SU-DHL-6 (cell line): Measurements from ENCODE around the gene NCAPH2.

Source experiments
- EZH2phosphoT487 ChIP-seq: fragments of 200-600 bp; sonication (generic), shearing (Covaris generic); conservative IDR thresholded peaks from 2 replicates; pipeline ENCODE4 v1.6.1; 2018; ENCODE audit warnings: mild to moderate bottlenecking, antibody characterized with exemption, low read length, moderate library complexity, mixed read lengths
- TF ChIP-seq, protein P1 (sequence below): fragments of 200-600 bp; sonication (generic); IDR thresholded peaks from one replicate; pipeline ENCODE4 v1.5.1; 2017; ENCODE audit warnings: antibody characterized with exemption, mild to moderate bottlenecking, low read length, moderate library complexity; ENCODE audit not compliant: insufficient read depth, poor library complexity, severe bottlenecking

GRCh38 chr22:50500452-50500851, 7.6 kb upstream of the NCAPH2 start:
- TF ChIP-seq, protein P1, sequence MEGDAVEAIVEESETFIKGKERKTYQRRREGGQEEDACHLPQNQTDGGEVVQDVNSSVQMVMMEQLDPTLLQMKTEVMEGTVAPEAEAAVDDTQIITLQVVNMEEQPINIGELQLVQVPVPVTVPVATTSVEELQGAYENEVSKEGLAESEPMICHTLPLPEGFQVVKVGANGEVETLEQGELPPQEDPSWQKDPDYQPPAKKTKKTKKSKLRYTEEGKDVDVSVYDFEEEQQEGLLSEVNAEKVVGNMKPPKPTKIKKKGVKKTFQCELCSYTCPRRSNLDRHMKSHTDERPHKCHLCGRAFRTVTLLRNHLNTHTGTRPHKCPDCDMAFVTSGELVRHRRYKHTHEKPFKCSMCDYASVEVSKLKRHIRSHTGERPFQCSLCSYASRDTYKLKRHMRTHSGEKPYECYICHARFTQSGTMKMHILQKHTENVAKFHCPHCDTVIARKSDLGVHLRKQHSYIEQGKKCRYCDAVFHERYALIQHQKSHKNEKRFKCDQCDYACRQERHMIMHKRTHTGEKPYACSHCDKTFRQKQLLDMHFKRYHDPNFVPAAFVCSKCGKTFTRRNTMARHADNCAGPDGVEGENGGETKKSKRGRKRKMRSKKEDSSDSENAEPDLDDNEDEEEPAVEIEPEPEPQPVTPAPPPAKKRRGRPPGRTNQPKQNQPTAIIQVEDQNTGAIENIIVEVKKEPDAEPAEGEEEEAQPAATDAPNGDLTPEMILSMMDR: no peak
- no peak for TF ChIP-seq EZH2phosphoT487
